AG04450 (cell line): ENCODE results near the gene SPATA32. TPM values are rescaled to one million over a fixed set of nuclear protein-coding genes. Genes with fewer than 3 reads are reported as not detected.

Source experiments
- CTCF ChIA-PET: fragments of 300-600, 350-600 bp; formaldehyde crosslinking; extraction: SDS; loops from one replicate; lab custom pipeline; 2022; ENCODE audit warnings: antibody characterized with exemption, inconsistent platforms; lab: Charles Lee
- POLR2A ChIA-PET: fragments of 350-600 bp; formaldehyde crosslinking; extraction: SDS; loops from one replicate; lab custom pipeline; 2021; ENCODE audit warnings: antibody characterized with exemption, inconsistent platforms; lab: Yijun Ruan, JAX
- DNase-seq: peaks from one replicate; pipeline ENCODE4 v3.0.0-alpha.2; 2011; ENCODE audit warnings: low read depth, low spot score
- H3K27ac ChIP-seq: one replicate; pipeline ENCODE4 v1.5.1; 2012; ENCODE audit warnings: low read depth, low read length, control low read depth
- H3K27me3 ChIP-seq: one replicate; pipeline ENCODE4 v1.6.0; 2012; ENCODE audit warnings: low read length; ENCODE audit not compliant: control insufficient read depth, insufficient read depth
- H3K4me3 ChIP-seq: 2 replicates; pipeline ENCODE4 v1.5.1; 2011; ENCODE audit warnings: mild to moderate bottlenecking, low read depth, low read length, control low read depth
- H3K9me3 ChIP-seq: 2 replicates; pipeline ENCODE4 v1.5.1; 2012; ENCODE audit warnings: low read length; ENCODE audit not compliant: control insufficient read depth, insufficient read depth
- polyA plus RNA-seq: library from polyadenylated mRNA; depleted of rRNA; stranded (reverse); fragments of >200 nt; gene quantifications from 2 replicates; pipeline ENCODE4 v1.2.3, GENCODE V29; 2011
- TF ChIP-seq, protein P1 (sequence below): IDR thresholded peaks from 2 replicates; pipeline ENCODE4 v1.5.1; 2011; ENCODE audit warnings: low read depth, low read length, control low read depth, inconsistent platforms

Gene SPATA32
- polyA plus RNA-seq, 1 experiment, result not detected

DNA sequence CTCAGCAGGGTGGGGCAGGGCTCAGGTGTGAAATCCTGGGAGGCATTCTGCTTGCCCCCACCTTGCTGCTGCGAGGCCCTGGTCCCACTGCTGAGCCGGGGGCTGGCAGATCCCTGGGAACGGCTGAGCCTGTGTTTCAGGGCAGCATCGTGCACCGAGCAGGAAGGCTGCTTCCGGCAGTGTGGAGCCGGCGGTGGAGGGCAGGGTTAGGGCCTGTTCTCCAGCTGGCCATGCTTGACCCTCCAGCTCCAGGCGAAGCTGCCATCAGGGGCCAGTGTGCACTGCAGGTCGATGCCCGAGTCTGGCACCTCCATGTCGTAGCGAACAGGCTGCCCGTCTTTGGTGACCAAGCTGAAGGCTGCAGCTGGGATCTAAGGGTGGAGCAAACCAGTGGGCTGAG is 2.5 kb upstream of the SPATA32 start:
- no peaks in the 10 kb centered on the region; the same call in 1 of the 2 replicates for H3K9me3 ChIP-seq
- H3K4me3 ChIP-seq, result no peak overlapping the region
- DNase-seq, result no peak
- no peaks in the 10 kb centered on the region for H3K27me3 ChIP-seq
- H3K27ac ChIP-seq, result no peak overlapping the region
- TF ChIP-seq, protein P1, sequence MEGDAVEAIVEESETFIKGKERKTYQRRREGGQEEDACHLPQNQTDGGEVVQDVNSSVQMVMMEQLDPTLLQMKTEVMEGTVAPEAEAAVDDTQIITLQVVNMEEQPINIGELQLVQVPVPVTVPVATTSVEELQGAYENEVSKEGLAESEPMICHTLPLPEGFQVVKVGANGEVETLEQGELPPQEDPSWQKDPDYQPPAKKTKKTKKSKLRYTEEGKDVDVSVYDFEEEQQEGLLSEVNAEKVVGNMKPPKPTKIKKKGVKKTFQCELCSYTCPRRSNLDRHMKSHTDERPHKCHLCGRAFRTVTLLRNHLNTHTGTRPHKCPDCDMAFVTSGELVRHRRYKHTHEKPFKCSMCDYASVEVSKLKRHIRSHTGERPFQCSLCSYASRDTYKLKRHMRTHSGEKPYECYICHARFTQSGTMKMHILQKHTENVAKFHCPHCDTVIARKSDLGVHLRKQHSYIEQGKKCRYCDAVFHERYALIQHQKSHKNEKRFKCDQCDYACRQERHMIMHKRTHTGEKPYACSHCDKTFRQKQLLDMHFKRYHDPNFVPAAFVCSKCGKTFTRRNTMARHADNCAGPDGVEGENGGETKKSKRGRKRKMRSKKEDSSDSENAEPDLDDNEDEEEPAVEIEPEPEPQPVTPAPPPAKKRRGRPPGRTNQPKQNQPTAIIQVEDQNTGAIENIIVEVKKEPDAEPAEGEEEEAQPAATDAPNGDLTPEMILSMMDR, result no peak
- ChIA-PET POLR2A (no interaction called here), CTCF (interaction anchor here (0.6 kb wide), 1 partner anchor 129 kb away, joined by 4 read pairs; the partner anchor contains the start of gene ACBD4)

DNA sequence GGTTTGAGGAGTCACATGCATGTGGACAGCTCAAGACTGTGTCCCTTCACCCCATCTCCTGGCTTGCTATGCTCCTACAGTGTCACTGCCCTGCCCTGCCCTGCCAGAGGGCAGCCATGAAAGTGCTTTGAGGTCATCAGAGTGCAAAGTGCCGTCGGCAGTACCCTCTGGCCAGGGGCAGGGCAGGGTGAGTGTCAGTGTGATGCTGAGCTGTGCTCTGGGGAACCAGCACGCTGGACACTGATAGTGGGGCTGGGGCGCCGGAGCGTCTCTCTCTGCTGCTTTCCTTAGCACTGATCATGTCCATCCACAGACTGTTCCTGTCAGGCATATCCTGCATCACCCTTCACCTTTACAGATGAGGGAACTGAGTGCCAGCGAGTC is 1.6 kb upstream of the SPATA32 start:
- TF ChIP-seq, protein P1, result no peak
- ChIA-PET POLR2A (interaction anchor here (0.5 kb wide), 1 partner anchor 110 kb away, joined by 6 read pairs; no protein-coding TSS in a partner anchor), CTCF (interaction anchor here (0.6 to 1.0 kb wide), 2 partner anchors 119 to 122 kb away, joined by 3 read pairs; no protein-coding TSS in a partner anchor)
- H3K4me3 ChIP-seq, result no peak overlapping the region
- no peaks in the 10 kb centered on the region; the same call in 1 of the 2 replicates for H3K9me3 ChIP-seq
- no peak for DNase-seq
- H3K27ac ChIP-seq, result peak overlapping the region; percentile 52
- H3K27me3 ChIP-seq, result no peaks in the 10 kb centered on the region

DNA sequence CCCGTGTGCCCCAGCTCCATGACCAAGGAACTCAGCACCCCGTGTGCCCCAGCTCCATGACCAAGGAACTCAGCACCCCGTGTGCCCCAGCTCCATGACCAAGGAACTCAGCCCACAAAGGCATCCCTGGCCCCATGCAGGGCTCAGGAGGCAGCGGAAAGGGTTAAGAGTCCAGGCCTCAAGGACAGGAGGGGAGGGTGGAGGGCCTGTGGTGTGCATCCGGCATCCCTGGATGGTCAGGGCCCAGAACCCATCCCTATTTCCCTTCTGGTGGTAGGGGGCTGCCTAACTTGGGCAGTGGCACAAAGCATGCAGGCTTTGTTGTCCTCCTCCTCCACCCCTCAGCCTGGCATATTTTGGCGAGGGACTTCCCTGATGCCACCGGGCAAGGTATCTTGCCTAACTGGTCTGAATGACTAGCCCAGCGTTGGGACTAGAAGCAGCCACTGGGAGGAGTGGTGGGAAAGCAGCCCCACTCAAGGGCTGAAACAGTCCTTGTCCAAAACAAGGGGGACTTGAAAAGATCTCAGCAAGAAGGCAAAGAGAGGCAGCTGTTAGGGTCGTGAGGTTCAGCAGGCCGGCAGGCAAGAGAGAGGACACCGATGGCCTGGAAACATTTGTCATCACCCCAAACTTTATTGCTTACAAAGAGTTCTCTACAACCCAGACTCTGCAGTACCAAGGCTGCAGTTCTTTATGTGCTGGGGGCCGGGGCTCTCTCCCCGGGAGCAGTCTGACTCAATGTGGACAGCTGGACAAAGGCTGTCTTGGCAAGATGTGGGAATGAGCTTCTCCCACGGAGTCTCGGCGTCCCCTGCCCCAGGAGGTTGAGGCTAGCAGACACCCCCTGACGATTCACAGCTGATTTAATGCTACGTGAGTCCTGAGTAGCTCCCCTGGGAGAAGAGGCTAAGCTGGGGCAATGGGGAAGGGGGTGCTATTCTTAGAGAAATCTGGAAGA is 902 bp upstream of the SPATA32 start:
- H3K9me3 ChIP-seq, result no peaks in the 10 kb centered on the region; the same call in 1 of the 2 replicates
- ChIA-PET CTCF (interaction anchor here (0.6 to 1.0 kb wide), 2 partner anchors 120 to 122 kb away, joined by 3 read pairs; no protein-coding TSS in a partner anchor), POLR2A (interaction anchor here (0.5 to 0.6 kb wide), 3 partner anchors 13 to 110 kb away, joined by 3 to 6 read pairs (median 5); no protein-coding TSS in a partner anchor)
- no peaks in the 10 kb centered on the region for H3K27me3 ChIP-seq
- TF ChIP-seq, protein P1, result peak; percentile 24; the same call in 1 of the 2 replicates
- no peak overlapping the region for H3K4me3 ChIP-seq
- peak overlapping the region; percentile 52 for H3K27ac ChIP-seq
- no peak for DNase-seq

DNA sequence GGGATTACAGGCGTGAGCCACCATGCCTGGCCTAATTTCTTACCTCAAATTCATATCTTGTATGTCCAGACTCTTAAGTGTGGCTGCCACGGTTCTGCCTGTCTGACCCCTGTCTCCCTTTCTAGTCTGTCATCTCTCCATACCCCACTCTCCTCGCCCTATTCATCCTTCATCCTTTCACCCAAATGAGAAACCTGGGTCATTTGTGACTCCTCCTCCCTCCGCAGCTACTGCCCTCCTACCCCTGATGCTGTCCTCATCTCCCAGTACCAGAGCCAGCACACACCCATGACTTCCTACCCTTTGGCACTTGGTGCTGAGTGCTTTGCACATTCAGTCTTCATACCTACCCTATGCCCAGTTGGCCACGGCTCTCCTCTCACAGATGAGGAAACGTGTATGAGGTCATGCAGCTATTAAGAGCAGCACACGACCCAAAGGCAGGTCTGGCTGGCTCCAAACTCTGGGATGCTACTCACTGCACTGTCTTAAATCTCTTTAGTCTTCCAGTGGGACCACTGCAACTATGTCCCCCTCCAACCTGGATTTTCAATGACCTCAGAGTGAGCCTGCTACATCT is 1.6 kb downstream of the SPATA32 start:
- no peaks in the 10 kb centered on the region; the same call in 1 of the 2 replicates for H3K9me3 ChIP-seq
- H3K4me3 ChIP-seq, result no peak overlapping the region
- H3K27me3 ChIP-seq, result peaks cover 2% of the 10 kb centered on the region
- H3K27ac ChIP-seq, result no peak overlapping the region
- POLR2A ChIA-PET, result interaction anchor here (0.6 kb wide), 1 partner anchor 66 kb away, joined by 6 read pairs; no protein-coding TSS in a partner anchor
- TF ChIP-seq, protein P1, result no peak
- no peak for DNase-seq
- CTCF ChIA-PET, result no interaction called here
